Fibroblast of gingiva (primary cell): Measurements from ENCODE around the gene REPIN1.

Source experiments
- DNase-seq: peaks from one replicate; pipeline ENCODE4 v3.0.0-alpha.2; 2011; ENCODE audit warnings: low read depth

Gene REPIN1

DNA sequence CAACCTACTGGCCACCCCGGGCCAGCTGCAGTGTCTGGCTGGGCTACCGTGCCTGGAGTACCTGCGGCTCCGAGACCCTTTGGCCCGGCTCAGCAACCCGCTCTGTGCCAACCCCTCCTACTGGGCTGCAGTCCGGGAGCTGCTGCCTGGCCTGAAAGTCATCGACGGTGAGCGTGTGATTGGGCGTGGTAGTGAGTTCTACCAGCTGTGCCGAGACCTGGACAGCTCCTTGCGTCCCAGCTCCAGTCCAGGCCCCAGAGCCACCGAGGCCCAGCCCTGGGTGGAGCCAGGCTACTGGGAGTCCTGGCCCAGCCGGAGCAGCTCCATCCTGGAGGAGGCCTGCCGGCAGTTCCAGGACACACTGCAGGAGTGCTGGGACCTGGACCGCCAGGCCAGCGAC, 31.4 kb upstream of the REPIN1 start:
- DNase-seq = no peak

DNA sequence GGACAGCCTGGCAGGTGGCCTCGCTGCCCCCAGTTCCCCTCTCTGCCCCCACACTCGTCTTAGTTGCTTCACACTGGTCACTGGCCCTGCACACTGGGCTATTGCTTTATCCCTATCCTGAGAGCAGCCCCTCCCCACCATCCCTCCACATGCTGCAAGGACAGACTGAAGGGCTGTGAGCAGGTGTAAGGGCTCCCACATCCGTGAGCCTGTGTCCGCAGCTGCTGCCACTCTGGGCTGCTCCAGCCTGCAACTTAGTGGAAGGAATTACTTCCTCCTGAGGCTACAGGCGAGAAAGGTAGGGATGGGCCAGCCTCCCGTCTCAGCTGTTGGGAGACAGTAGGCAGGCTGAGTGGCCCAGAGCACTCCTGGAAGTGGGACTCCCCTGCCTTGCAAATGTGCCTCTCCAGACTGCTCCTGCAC, 31.0 kb upstream of the REPIN1 start:
- DNase-seq = no peak

DNA sequence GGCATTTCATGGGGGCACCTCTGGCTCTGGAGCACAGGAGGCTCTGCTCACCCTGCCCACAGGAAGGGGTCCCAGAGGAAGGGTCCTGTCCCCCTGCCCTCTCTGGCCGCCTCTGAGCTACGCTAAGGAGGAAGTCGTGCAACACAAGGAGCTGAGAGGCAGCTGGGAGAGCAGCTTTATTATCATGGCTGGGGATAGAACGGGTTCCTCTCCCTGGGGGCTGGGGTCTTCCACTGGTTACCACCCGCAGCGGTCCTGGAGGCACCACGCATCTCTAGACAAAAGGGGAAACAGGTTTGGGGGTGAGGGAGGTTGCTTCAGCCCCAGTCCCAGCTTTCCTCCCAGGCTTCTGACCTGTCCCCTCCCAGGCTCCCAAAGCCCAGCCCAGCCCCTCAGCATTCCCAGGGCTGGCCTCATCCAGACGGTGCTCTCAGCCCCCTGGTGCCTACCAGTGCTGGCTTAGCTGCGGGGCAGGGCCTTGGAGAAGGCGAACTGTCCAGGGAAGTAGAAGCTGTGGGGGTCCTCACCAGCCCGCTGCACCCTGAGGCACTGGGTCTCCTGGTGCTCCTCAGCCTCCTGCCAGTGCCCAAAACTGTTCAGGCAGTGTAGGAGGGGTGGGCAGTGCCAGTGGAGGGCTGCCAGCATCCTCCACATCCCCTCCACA, 30.3 kb upstream of the REPIN1 start:
- no peak for DNase-seq

DNA sequence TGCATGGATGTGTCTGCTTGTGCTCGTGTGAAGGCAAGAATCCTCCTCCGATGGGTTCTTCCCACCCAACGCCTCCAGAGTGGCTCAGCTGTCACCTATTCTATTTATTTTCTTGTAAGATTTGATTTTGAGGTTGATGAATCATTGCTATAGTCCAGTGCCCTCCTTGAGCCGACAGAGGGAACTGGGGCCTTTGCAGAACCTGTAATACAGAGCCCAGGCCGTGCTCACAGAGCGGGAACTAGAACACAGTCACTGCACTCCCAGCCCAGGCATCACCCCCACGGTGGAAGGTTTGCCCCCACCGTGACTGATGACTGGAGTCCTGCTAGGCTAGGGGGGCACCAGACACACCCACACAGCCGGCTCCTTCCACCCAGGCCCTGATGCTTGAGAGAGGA, 29.2 kb upstream of the REPIN1 start:
- no peak for DNase-seq

DNA sequence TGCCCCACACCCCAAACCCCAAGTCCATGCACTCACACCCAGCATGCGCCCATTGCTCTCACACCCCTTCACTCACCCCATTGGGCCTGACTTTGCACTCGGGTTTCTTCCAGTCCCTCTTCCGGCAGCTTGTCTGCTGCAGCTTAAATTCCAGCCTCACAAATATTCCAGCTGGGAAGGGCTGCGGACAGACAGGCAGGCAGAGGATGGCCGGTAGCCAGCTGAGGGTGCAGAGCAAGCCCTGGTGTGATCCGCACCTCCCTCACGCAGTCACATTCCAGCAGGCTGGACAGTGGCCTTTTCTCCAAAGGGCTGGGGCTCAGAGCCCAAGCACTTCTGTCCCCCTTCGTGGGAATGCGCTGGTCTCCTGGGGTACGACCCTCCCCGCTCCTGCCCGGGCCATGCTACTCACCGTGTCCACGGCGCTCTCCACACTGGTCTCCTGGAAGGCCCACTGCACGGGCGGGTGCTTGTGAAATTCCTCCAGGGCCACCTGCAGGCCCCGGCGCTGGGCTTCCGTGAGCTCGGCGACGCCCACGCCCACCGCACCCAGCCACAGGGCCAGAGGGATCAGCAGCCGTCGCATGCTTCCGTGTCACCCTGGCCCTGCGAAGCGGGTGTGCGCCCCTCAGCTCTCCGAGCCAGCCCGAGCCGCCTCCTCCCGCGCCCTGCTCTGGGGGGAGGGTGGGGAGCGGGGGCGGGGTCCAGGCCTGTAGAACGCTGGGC, 28.4 kb upstream of the REPIN1 start:
- DNase-seq = peak; percentile 12

- DNase-seq = no peak
Observed at GRCh38 chr7:150340875-150341262, 27.8 kb upstream of the REPIN1 start.

DNA sequence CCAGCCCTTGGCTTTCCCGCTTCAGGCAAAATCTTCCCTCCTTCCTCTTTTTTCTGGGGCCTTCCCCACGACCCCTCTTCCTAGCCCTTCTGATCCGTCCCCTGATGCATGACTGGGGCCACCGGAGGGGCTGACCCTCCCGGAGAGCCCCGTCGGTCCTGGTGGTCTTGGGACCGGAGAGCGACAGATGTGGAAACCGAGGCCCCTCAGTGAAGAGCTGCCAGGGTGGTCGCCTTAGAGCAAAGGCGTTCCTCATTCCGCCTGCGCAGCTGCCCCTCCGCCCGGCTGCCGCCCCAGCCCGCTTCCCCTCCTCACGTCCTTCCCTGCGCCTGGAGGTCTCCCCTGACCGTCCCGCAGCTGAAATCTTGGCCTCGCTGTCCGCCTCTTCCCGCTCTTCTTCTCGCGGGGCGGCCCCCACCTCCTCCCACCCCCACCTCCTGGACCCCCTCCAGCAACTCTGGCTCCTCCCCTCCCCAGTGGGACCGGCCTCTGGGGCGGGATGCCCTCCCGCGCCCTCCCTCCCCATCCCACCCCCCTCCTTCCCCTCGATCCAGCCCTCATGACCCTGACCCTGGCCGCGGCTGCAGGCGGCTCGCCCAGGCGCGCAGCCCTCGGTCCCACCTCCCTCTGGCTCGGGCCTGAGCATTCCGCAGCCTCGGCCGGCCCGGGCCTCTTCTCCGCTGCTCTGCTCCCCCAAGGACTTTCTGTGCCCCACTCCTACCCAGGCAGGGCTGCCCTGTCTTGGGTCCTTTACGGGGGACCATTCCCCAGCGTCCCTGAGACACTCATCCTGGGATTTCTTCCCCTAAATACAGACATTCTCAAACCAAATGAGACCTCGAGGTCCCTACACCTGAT, 27.1 kb upstream of the REPIN1 start, which contains the start of gene RARRES2:
RARRES2 (minus strand) TSS at position 367 of the 858 bp plus-strand sequence. CDS start 1,020 bp downstream, outside the sequence.
- no peak for DNase-seq

GRCh38 chr7:150342121-150342408, 26.6 kb upstream of the REPIN1 start:
- no peak for DNase-seq

- DNase-seq = no peak
Observed at GRCh38 chr7:150343225-150343624, 25.4 kb upstream of the REPIN1 start.

DNA sequence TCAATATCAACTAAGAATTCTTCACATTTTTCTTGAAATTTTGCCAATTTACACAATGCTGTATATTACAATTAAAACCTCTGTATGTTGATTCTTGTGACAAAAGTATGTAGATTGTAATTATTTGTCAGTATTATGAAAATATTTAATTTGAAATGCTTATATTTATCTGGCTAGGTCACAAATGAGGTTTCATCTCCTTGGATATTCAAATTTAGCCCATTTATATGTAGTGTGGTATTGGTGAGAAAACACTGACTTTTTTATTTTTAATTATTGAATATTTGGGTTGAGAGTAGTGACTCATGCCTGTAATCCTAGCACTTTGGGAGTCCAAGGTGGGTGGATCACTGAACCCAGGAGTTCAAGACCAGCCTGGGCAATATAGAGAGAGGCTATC, 24.3 kb upstream of the REPIN1 start:
- DNase-seq = no peak

DNA sequence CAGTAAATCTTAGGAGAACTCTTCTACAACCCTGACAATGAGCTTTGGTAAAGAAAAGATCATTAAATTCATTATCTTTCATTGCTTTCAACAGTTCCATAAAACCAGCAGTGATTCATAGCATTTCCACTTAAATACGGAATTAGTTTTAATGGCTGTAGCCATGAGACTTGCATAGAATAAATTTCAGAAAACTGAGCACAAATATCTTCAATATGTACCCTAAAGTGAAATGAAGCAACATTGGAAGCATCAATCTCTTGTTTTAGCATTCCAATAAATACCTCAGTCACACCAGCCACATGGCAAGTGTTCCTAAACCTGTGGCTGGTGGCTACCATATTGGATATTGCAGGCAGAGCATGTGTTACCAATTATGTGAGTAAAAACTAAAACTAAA, 23.6 kb upstream of the REPIN1 start:
- DNase-seq = no peak

GRCh38 chr7:150346922-150347321, 21.7 kb upstream of the REPIN1 start:
- DNase-seq = no peak

DNA sequence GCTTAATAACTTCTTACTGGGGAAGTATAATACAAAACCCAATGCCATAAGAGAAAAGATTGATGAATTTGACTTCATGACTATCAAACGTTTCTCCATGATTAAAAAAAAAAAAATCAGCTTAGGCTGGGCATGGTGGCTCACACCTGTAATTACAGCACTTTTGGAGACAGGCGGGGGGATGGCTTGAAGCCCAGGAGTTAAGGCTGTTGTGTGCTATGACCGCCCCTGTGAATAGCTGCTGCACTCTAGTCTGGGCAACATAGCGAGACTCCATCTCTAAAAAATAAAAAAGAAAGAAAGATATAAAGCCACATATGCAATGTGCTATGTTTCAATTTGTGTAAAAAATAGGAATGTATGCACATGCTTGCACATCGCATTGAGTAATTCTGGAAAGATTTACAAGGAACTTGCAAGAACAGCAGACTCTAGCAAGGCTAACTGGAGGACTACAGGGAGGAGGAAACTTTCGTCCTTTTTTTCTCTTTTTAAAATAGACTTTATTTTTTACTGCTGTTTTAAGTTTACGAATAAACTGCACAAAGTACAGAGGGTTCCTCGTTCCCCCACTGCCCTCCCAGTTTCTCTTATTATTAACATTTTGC, 16.9 kb upstream of the REPIN1 start:
- DNase-seq = peak; percentile 49

DNA sequence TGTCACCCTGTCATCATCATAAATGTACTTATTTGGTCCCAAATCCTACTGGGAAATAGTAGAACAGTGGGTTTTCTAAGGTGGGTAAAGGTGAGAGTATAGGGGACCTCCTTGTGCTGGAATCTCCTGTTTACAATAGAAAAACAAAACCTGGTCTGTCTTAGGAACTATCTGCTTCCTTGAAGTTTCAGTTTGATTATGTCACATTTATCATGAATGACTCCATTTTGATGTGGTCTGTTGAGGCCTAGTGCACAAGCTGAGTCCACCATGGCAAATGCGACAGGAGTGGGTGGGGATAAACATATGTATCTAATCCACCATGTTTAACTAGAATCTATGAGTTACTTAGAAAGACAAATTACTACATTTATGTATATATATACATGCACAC, 13.0 kb upstream of the REPIN1 start:
- no peak for DNase-seq

DNA sequence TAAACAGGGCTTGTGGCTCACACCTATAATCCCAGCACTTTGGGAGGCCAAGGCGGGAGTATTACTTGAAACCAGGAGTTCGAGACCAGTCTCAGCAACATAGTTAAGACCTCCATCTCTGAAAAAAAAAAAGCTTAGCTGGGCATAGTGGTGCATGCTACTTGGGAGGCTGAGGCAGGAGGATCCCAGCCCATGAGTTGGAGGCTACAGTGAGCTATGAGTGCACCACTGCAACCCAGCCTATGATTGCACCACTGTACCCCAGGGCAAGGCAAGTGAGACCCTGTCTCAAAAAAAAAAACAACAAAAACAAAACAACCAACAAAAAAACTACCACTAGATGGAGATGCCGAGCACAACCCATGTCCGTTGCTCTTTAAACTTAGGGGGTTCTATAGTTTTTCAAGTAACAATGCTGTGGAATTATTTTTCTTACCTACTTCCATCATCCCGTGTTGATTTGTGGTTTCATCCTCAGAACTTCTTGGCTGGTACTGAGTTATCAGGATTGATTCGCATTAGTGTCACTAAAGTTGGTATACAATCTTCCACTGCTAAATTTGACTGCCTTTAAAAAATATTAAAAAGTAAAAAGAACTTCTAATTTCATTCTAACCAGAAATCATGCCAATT, 12.2 kb upstream of the REPIN1 start:
- no peak for DNase-seq

DNA sequence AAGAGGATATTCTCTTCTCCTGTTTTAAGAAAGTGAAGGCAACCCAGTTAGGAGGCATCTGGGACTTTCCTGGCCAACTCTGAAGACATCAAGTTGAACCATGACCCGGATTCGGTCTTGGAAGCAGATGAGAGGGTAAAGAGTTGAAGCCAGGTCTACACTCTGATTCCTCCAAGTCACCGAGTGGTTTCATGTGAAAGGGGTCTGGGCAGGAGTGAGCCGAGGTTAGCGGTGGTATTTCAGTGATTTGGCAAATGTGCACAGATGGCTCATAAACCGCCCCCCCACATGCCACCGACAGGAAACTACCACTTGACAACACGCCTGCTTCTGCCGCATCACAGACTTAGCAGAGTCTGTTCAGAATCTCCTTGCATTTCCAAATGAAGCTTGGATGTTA, 11.4 kb upstream of the REPIN1 start:
- no peak for DNase-seq

DNA sequence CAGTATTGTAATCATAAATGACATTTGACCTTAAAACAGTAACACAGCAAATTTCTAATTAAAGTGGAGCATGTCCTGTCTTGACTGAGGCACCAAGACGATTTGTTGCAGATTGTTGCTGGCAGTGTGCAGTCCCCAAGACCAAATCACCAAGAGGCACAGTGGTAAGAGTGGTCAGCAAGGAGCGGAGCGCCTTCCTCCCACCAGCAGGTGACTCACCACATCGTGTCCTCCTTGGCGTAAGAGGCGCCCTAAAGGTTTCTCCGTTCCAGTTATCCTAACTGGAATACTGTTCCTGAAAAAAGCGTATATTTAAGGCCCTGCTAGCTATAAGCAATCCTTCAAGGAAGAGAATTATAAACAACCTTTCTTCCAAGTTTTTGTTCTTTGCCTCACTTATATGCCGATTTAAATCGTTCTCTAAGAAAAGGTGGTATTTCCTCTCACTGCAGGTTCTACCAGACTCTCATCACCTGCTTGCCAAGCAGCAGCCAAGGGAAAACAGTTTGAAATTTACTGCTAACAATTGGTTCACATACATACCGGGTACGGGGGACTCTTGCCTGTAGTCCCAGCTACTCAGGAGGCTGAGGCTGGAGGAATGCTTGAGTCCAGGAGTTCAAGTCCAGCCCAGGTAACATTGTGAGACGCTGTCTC, 10.7 kb upstream of the REPIN1 start:
- DNase-seq = no peak

GRCh38 chr7:150358433-150358832, 10.2 kb upstream of the REPIN1 start:
- DNase-seq = no peak

- DNase-seq = no peak
Observed at GRCh38 chr7:150358988-150359621, 9.5 kb upstream of the REPIN1 start.

- DNase-seq = no peak
Observed at GRCh38 chr7:150359622-150360362, 8.8 kb upstream of the REPIN1 start.
